ENCODE measurements around the gene BBX. TPM values are rescaled to one million over a fixed set of nuclear protein-coding genes. Genes with fewer than 3 reads are reported as not detected.
A peak's percentile ranks its signal among the peaks of the same experiment; 100 is the strongest.

BBX gene
- total RNA-seq (10 to 100 TPM; 21.3 to 49.8 (median 39.7) TPM), polyA plus RNA-seq (10 to 100 TPM in 1 of 2 donors, 1 to 10 TPM in 1; 4.6 to 10.3 TPM)
- long read RNA-seq, donor 1, partial matches to known transcripts: 16 of 25 reads
- long read RNA-seq, donor 1, other reads (novel, unspliced or antisense): 7 of 25 reads
- long read RNA-seq, donor 2, full-length matches to known transcripts: 2 of 34 reads
- long read RNA-seq, donor 2, partial matches to known transcripts: 21 of 34 reads
- long read RNA-seq, donor 2, other reads (novel, unspliced or antisense): 11 of 34 reads
- long read RNA-seq, donor 3, partial matches to known transcripts: 13 of 21 reads
- long read RNA-seq, donor 3, other reads (novel, unspliced or antisense): 8 of 21 reads

DNA sequence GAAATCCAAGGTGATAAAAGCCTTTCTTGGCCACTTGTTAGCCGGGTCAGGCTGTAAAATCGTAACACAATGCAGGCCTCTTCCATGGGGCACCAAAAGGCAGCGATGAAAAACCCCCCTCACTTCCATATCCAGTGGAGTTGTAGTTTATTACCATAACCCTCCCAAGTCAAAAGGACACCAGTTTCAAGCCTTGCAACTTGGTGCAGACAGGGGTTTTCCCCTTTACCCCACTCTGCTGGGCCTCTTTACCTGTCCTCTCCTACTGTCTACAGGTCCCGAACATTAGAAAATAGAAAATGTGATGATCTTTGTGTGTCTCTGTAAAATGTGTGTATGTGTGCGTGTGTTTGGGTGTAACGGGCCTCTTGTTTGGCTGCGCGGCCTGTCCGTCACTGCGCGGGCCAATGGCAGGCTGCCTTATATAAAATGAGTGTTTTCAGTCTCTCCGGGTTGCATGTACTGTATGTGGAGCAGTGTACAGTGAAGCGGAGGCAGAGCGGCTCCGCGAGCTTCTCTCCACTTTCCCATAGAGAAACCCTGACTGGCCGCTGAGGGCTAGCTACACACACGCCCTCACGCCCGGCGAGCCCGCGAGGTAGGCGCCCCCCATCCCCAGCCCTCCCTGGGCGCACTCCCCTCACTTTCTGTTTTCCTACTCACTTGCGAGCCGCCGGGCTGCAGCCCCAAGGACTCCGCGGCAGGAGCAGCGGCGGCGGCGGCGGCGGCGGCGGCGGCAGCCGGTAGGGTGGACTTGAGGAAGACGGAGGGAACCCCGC lies at the start of gene BBX:
Gene BBX, plus strand, starts transcription at position 453 of the 779 bp plus-strand sequence. CDS start 187,499 bp downstream, outside the sequence.
- Histone ChIP-seq H3K4me1 (peaks cover 0 to 20% (median 14%) of the 10 kb centered on the region in 9 donors), H3K9me3 (no peaks in the 10 kb centered on the region), H3K27me3 (no peaks in the 10 kb centered on the region), H3K36me3 (peaks cover 0 to 12% (median 0%) of the 10 kb centered on the region in 9 donors), H3K4me3 (peak within 1 kb of the TSS; percentile 70 to 94 (median 91)), H3K27ac (peak within 1 kb of the TSS; percentile 63 to 96 (median 94))
- intact Hi-C loops (cut with DNase I): loop anchor here in 5 of 10 donors (2.0 to 10.0 kb wide), 4 partner anchors 90 to 288 kb away; no protein-coding TSS in a partner anchor
- 0 to 1% methylated on average over 40 to 42 of the region's 42 CpGs for WGBS, 2 donors
- TF ChIP-seq, protein P1, sequence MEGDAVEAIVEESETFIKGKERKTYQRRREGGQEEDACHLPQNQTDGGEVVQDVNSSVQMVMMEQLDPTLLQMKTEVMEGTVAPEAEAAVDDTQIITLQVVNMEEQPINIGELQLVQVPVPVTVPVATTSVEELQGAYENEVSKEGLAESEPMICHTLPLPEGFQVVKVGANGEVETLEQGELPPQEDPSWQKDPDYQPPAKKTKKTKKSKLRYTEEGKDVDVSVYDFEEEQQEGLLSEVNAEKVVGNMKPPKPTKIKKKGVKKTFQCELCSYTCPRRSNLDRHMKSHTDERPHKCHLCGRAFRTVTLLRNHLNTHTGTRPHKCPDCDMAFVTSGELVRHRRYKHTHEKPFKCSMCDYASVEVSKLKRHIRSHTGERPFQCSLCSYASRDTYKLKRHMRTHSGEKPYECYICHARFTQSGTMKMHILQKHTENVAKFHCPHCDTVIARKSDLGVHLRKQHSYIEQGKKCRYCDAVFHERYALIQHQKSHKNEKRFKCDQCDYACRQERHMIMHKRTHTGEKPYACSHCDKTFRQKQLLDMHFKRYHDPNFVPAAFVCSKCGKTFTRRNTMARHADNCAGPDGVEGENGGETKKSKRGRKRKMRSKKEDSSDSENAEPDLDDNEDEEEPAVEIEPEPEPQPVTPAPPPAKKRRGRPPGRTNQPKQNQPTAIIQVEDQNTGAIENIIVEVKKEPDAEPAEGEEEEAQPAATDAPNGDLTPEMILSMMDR (IDR thresholded peaks at IDR 0.05): no peak
- peak; percentile 90 to 95 for DNase-seq
- ATAC-seq: peak; percentile 96 to 98 (median 98)

DNA sequence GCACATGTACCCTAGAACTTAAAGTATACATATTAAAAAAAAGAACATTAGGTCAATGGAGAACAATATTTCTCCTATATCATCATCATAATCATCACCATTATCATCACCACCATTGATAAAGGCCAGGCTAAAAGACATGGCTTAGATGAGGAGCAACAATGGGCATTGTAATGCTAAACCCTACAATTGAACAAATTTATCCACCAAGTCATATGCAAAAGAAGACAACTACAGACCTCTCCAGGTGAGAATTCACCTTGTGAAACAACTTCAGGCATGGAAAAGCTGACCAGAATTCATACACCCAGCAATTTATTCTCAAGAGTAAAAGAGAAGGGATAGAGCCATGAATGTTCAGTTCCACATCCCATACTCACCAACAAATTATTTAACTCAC lies 46.3 kb upstream of the BBX start:
- no peak overlapping the region for H3K27ac ChIP-seq
- no peak for DNase-seq

DNA sequence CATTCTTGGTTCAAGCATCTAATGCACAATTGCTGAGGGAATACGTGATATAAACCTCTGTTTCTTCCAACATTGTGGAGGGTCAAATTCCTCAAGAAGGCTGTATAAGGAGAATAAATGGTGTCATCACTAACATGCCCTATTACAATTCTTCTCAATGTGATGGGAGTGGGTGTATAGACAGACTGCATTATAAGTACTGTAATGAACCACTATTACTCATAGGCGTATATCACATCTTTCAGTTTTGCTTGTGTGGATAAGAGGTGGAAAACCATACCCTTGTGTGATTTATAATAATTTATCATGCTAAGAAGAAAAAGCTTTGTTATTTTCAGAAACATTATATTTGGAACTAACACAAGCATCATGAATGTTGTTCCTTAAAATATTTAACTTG lies 35.3 kb upstream of the BBX start:
- no peaks in the 10 kb centered on the region for H3K4me1 ChIP-seq
- DNase-seq (no peak), ATAC-seq (no peak)
- H3K27ac ChIP-seq: no peak overlapping the region
- intact Hi-C loops (cut with DNase I): no loop called here
- no peak overlapping the region for H3K4me3 ChIP-seq
- H3K27me3 ChIP-seq: no peaks in the 10 kb centered on the region
- H3K9me3 ChIP-seq: no peaks in the 10 kb centered on the region
- no peaks in the 10 kb centered on the region for H3K36me3 ChIP-seq
- TF ChIP-seq, protein P1 (IDR thresholded peaks at IDR 0.05): no peak
- 94 to 96% methylated on average over 2 of the region's 2 CpGs for WGBS, 2 donors

More for the DNA sequence above, 46.3 kb upstream of the BBX start:
- peaks cover 0 to 38% (median 0%) of the 10 kb centered on the region in 11 donors for H3K9me3 ChIP-seq
- H3K27me3 ChIP-seq: no peaks in the 10 kb centered on the region
- intact Hi-C loops (cut with DNase I): no loop called here
- TF ChIP-seq, protein P1 (IDR thresholded peaks at IDR 0.05): no peak
- no peak for ATAC-seq
- H3K36me3 ChIP-seq: no peaks in the 10 kb centered on the region
- no peaks in the 10 kb centered on the region for H3K4me1 ChIP-seq
- H3K4me3 ChIP-seq: no peak overlapping the region

DNA sequence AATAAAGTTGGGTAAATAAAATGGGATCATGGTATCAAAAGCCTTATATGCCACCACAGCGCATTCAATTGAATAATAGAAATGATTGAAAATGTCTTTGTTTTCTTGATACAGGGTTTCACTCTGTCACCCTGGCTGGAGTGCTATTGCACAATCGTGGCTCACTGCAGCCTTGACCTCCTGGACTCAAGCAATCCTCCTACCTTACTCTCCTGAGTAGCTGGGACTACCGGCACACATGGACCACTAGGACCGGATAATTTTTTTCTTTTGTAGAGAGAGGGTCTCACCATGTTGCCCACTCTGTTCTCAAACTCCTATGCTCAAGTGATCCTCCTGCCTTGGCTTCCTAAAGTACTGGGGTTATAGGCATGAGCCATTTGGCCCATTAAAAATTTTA lies 33.8 kb upstream of the BBX start:
- no peak overlapping the region for H3K27ac ChIP-seq
- no peak overlapping the region for H3K4me3 ChIP-seq
- no peak for DNase-seq
- no peaks in the 10 kb centered on the region for H3K36me3 ChIP-seq
- peaks cover 0 to 3% (median 0%) of the 10 kb centered on the region in 7 donors for H3K27me3 ChIP-seq
- intact Hi-C loops (cut with DNase I): no loop called here
- no peaks in the 10 kb centered on the region for H3K4me1 ChIP-seq
- no peak for ATAC-seq
- H3K9me3 ChIP-seq: no peaks in the 10 kb centered on the region
- WGBS, 2 donors: 84 to 95% methylated on average over 4 of the region's 4 CpGs
- TF ChIP-seq, protein P1 (IDR thresholded peaks at IDR 0.05): no peak
